GM18868 (cell line): ENCODE data around the gene PALD1.

Experiments used
- ATAC-seq: cut with Tn5 transposase; IDR thresholded peaks from one replicate; pipeline ENCODE4 v1.9.1; 2021; ENCODE audit warnings: mild to moderate bottlenecking, moderate library complexity; ENCODE audit not compliant: unreplicated experiment

PALD1 gene

DNA sequence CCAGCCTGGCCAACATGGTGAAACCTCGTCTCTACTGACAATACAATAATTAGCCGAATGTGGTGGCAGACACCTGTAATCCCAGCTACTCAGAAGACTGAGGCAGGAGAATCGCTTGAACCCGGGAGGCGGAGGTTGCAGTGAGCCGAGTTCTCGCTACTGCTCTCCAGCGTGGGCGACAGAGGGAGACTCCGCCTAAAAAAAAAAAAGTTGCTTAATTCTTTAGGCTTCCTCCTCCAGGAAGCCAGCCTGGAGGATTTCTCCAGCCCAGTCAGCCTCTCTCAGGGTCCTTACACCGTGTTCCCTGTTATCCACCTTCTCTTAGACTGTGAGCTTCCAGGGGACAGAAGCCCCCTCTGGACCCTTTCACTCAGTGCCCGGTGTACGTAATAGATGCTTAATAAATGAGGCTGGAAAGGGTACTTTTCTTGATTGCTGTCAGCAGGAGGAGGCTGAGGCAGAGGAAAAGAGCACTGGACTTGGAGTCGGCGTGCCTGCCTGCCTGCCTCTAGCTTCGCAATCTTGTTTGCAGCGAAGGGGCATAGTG is 20.7 kb upstream of the PALD1 start:
- no peak for ATAC-seq

- ATAC-seq = no peak
Measured at GRCh38 chr10:70458329-70459060, 20.1 kb upstream of the PALD1 start.

- ATAC-seq = no peak
Measured at GRCh38 chr10:70459061-70459773, 19.4 kb upstream of the PALD1 start.

- ATAC-seq = no peak
Measured at GRCh38 chr10:70459774-70460490, 18.6 kb upstream of the PALD1 start.

GRCh38 chr10:70461397-70462348 is 16.9 kb upstream of the PALD1 start:
- peak; percentile 47 for ATAC-seq

DNA sequence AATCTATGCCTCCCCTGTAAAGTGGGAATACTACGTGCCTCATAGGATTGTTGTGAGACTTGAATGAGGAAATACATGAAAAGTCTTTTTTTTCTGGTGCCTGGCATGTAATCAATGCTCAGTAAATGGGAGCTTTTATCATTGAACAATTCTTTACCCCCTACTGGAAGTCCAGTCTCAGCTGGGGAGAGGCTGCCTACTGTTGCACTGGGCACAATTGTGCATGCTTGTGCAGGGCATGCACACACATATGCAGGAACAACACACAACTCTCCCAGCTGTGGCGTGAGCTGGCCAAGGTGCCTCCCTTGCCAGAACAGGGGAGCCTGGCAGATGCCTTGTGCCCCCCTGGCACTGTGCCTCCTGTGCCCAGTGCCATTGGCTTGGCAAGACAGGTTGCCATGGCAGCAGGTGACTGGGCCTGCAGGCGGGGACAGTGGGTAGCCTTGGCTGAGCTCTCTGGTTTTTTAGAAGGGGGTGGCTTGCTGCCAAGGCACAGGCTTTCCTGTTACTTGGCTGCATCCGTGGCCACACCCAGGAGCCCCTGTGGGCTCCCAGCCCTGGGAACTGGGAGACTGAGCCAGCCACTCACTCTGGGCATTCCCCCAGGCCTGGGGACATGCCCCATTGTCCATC is 16.1 kb upstream of the PALD1 start:
- ATAC-seq = no peak

DNA sequence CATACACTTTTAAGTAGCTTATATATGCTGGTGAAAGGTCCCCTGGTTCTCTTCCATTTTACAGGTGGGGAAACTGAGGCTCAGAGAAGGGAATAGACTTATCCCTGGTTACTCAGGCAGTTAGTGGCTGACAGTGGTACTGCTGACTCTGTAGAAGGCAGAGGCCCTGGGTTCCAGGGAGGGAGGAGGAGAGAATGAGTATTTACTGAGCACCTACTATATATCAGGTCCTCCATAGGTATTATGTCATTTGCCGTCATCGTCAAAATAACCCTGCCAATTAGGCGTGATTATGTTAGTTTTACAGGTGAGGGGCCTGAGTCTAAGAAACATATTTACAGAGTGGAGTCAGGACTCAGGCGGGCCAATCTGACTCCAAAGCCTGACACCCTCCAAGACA is 13.3 kb upstream of the PALD1 start:
- no peak for ATAC-seq

DNA sequence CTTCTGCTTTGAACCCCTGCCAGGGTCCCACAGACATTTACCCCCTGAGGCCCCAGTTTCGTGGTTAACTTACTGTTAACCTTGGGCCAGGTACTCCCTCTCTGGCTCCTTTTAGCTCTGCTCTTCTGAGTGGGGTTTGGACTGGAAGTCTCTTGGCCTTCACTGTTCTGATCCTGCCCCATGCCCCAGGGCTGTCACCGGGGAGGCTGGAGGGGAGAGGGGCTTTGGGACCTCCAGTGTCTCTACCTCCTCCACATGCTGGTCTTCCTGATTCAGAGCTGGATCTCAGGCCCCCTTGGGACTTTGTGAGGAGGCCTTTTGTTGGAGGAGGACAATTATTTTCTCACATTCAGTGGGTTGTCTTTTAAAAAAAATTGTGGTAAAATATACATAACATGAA is 12.7 kb upstream of the PALD1 start:
- ATAC-seq = no peak

- no peak for ATAC-seq
Measured at GRCh38 chr10:70466951-70467350, 11.6 kb upstream of the PALD1 start.

DNA sequence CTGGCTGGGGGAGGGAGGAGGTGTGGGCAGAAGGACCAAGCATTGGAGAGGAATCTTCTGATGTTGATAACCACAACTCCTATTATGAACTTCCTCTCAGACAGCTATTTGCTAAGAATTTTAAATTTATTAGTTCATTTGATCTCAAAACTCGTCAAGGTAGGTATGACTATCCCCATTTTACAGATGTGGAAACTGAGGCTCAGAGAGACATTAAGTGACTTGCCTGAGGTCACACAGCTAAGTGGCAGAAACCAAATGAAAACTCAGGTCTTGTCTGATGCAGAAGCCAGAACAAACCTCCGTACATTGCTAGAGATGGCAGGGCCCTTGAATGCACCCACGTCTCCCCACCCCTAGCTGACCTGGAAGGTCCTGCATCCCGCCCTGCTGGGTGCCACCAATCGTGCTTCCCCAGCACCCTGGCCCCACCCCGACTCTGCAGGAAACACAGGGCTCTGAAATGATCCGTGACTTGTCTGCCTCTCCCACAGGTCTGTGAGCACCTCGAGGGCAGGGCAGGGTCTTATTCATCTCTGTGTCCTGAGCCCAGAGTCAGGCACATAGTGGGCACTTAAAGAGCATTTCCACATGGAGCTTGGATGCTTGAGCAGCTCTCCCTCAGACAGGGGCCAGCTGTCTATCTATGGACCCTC is 5.6 kb upstream of the PALD1 start:
- ATAC-seq = no peak

DNA sequence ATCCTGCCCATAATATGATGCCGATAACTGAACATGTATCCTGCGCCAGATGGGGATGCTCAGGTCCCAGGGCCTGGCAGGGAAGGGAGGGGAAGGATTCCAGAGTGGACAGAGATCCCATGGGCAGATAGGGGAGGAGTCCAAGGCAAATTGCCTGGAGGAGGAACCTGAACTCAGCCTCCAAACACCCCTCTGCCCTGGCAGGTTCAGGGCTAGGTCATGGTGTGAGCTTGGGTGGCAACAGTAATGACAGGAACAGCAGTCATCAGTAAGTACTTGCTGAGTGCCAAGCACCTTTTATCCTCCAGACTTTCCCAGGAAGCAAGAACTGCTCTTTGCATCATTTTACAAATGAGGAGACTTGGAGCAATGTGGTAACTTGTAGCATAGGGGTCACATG is 3.8 kb upstream of the PALD1 start:
- ATAC-seq = no peak

GRCh38 chr10:70475661-70476060 is 2.9 kb upstream of the PALD1 start:
- ATAC-seq = no peak

DNA sequence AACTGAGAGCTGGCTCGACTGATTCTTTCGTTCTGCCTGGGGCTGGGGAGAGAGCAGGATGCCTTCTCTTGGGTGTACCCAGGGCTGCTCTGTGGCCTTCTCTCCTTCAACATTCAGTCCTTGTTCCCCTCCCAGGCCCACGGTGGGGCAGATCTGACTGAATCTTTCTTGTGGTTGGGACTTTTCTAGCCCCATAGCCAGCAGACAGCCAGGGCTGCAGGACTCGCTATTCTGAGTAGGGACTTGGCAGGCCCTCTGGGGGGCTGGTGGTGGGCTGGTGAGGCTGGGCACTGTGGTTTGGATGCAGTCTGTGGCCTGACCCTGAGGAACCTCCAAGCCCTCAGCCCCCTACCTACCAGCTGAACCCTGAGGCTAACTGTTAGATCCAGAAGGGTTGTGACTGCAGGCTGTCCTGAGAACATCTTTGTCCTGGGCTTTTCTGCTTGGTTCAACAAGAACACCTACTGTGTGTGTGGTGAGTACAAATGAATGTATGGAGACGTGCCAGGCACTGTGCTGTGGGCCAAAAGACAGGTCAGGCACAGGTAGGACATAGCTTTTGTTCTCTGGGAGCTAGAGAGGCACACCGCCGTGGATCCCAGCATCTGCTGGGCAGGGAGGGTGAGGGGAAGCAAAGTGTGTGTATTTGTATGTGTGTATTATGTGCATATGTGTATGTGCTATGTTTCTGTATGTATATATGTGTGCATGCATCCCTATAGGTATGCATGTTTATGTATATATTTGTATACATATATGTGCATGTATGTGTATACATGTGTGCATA is 2.1 kb upstream of the PALD1 start:
- no peak for ATAC-seq

DNA sequence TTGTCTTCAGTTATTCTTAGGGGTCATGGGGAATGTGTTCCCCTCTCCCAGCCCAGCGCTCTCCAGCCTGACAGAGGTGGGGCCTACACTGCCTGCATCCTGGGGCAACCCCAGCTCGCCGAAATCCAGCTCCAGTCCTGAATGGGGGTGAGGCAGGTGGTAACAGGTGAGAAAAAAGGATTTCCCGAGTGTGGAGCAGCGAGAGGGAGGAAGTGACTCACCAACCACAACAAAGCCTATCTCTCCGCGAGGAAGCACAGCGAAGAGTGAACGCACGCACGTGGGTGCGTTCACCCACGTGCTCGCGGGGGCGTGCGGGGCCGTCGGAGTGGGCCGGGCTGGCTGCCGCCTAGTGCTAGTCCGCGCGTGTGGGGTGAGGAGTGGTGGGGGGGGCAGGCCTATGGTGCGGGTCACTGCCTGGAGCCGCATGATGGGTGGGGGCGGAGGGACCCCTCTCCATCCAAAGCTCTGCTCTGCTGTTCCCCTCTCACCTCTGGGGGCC is 855 bp upstream of the PALD1 start:
- peak; percentile 31 for ATAC-seq

DNA sequence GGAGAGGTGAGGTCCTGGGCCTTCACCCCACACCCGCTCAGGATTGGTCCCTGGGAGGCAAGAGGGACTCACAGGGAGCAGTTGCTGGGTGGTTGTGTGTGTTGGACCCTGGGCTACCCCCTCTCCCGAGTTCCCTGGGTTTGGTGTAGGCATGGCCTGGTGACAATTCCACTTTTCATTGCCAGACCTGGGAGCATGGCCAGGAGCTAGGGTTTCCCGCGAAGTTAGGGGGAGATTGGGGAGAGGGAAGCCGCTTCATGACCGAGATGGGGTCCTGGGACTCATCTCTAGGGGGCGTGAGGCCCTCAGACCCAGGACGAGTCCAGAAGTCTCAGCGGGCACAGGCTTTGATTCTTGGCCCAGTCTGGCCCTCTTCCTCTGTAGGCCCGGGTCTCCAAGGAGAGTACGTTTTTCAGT is 606 bp downstream of the PALD1 start:
- no peak for ATAC-seq

DNA sequence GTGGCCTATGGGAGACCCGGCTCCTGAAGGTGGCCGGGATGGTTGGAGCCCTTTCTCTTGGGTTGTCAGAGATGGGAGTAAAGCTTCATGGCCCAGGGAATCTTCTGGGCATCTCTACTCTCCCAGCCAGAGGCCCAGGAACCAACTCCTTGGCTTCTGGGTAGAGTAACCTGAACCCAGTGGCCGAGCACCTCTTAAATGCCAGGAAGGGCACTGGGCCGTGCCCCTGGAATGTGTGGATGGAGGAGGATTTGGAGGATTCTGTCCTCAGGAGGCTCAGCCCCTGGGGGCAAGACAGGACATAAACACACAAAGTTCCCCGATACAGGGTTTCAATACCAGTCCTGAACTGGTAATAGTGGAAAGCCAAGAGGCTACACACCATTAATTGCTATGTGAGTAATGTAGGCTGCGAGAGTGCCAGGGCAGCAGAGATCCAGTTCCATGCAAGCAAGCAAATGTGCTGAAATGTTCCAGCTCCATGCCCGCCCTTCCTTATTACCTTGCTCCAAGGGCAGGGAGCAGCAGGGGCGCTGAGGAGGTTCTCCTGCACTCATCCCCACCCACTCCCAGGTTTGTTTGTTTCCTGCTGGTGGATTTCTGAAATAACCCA is 1.2 kb downstream of the PALD1 start:
- no peak for ATAC-seq

GRCh38 chr10:70480239-70480861 is 1.8 kb downstream of the PALD1 start:
- ATAC-seq = no peak

DNA sequence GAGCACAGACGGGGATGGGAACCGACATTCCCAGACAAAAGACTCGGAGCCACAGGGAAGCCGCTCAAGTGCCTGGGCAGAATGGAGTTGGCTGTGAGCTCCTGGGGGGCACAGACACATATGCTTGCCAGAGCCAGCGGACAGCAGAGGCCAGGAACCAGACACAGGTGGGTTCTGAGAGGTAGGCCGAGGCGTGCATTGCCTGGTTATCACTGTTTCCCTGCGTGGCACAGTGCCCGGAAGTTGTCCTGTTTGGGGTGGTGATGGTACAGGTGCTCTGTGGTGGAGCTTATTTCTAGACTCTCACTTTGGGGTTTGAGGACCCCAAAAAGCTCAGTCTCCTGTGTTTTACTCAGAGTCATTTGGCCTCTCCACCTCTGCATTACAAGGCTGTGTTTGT is 2.5 kb downstream of the PALD1 start:
- no peak for ATAC-seq
